OCI-LY1 (cell line): Measurements from ENCODE around the gene GHITM.

Experiments used
- EZH2 ChIP-seq: fragments of 200-600 bp; sonication (generic), shearing (Covaris generic); IDR thresholded peaks from 2 replicates; pipeline ENCODE4 v1.8.0; 2017; ENCODE audit warnings: borderline replicate concordance, mixed run types, mild to moderate bottlenecking, antibody characterized with exemption, low read length, moderate library complexity, mixed read lengths
- TF ChIP-seq, protein P1 (sequence below): fragments of 200-600 bp; sonication (generic), shearing (Covaris generic); IDR thresholded peaks from 2 replicates; pipeline ENCODE4 v1.5.1; 2017; ENCODE audit warnings: mild to moderate bottlenecking, antibody characterized with exemption, low read length, moderate library complexity, mixed read lengths

DNA sequence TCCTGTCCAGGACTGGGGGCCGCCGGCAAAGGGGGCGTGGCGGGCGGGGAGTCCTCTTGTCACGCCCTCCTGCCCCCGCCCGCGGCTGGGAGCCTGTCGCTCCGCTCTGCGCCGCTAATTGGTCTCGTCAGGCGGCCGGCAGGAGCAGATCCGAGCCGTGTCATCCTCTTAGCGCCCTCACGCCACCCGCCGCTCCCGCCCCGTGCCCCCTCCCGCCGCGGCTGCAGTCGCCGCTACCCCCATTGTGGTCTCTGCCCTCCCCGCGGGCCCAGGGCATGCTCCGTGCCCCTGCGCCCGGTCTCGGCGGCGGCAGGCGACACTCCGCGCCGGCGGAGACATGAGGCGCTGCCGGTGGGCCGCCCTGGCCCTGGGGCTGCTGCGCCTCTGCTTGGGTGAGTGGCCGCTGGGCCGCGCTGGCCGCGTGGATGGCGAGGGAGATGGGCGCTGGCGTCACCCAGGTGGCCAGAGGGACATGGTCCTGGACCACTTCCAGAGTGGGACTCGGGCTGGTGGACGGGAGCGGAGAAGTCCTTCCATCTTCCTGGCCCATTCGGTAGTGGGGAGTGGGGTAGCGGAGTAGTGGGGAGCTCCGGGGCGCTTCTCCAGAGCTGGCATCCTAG is 55.2 kb downstream of the GHITM start, which contains the start of gene CDHR1:
- TF ChIP-seq, protein P1, sequence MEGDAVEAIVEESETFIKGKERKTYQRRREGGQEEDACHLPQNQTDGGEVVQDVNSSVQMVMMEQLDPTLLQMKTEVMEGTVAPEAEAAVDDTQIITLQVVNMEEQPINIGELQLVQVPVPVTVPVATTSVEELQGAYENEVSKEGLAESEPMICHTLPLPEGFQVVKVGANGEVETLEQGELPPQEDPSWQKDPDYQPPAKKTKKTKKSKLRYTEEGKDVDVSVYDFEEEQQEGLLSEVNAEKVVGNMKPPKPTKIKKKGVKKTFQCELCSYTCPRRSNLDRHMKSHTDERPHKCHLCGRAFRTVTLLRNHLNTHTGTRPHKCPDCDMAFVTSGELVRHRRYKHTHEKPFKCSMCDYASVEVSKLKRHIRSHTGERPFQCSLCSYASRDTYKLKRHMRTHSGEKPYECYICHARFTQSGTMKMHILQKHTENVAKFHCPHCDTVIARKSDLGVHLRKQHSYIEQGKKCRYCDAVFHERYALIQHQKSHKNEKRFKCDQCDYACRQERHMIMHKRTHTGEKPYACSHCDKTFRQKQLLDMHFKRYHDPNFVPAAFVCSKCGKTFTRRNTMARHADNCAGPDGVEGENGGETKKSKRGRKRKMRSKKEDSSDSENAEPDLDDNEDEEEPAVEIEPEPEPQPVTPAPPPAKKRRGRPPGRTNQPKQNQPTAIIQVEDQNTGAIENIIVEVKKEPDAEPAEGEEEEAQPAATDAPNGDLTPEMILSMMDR: no peak
- no peak for TF ChIP-seq EZH2
